ENCODE data around the gene PCDHGA7. TPM values are rescaled to one million over a fixed set of nuclear protein-coding genes. Genes with fewer than 3 reads are reported as not detected.
A peak's percentile ranks its signal among the peaks of the same experiment; 100 is the strongest.
"Not testable (repeated sequence)": the region's sequence is repeated elsewhere in the genome, so short reads cannot be mapped to it uniquely, and the experiment has no call there.

PCDHGA7 gene
- total and polyA plus RNA-seq, 2 donors (not counting 1 experiment from before 2014, with no cell fraction given) = 0.49 to 1.8 TPM

GRCh38 chr5:141343953-141344463, 38.5 kb upstream of the PCDHGA7 start:
- H2AFZ ChIP-seq (ENCODE audit: insufficient read depth, low read depth, low read length, poor library complexity, severe bottlenecking) = no peak overlapping the region
- no peaks in the 10 kb centered on the region for H4K20me1 ChIP-seq (ENCODE audit: control insufficient read depth, insufficient read depth, low read length, poor library complexity, severe bottlenecking)
- peaks cover 56% of the 10 kb centered on the region for H3K27me3 Mint-ChIP-seq
- 42% methylated on average over 26 of the region's 31 CpGs for WGBS (ENCODE audit: insufficient coverage)
- no peak overlapping the region for H3K9ac ChIP-seq (ENCODE audit: low read length)
- H3K4me3 Mint-ChIP-seq = peak overlapping the region; percentile 41
- peaks cover 0 to 5% of the 10 kb centered on the region in 2 donors for H3K4me1 ChIP-seq (ENCODE audit: control insufficient read depth in 2 of 2, insufficient read depth in 2 of 2, low read length in 2 of 2)
- ATAC-seq (ENCODE audit: low read depth) = no peak
- H3K36me3 ChIP-seq (replicated peaks in 1 of 2; ENCODE audit: control extremely low read depth in 1 of 2, control insufficient read depth in 1 of 2, extremely low read depth in 1 of 2, insufficient read depth in 2 of 2, low read length in 1 of 2) = no peaks in the 10 kb centered on the region
- no peak overlapping the region for H3K27ac ChIP-seq (ENCODE audit: low read length in 2 of 2)
- peaks cover 0 to 55% (median 38%) of the 10 kb centered on the region in 3 donors for H3K9me3 ChIP-seq (ENCODE audit: control extremely low read depth in 1 of 3, control insufficient read depth in 2 of 3, insufficient read depth in 1 of 3, low read length in 2 of 3)
- peak; percentile 4 for TF ChIP-seq CTCF (IDR thresholded peaks at IDR 0.05)
- TF ChIP-seq EZH2 (IDR thresholded peaks at IDR 0.05; ENCODE audit: borderline replicate concordance, insufficient read depth, low read depth, low read length, poor library complexity, severe bottlenecking) = no peak
- DNase-seq = no peak
- POLR2A ChIA-PET = no interaction called here
- H3K4me1 Mint-ChIP-seq = no peaks in the 10 kb centered on the region
- no peak overlapping the region for H3K4me3 ChIP-seq (ENCODE audit: control extremely low read depth in 1 of 5, extremely low read depth in 1 of 5, insufficient read depth in 1 of 5, low read depth in 2 of 5, low read length in 4 of 5)
- intact Hi-C loops (cut with micrococcal nuclease) = no loop called here
- no peak overlapping the region for H3K27ac Mint-ChIP-seq
- peaks cover 0 to 54% (median 27%) of the 10 kb centered on the region in 4 experiments for H3K27me3 ChIP-seq (replicated peaks in 1 of 4; ENCODE audit: control extremely low read depth in 1 of 4, control insufficient read depth in 3 of 4, insufficient read depth in 4 of 4, low read length in 3 of 4)
- no peaks in the 10 kb centered on the region for H3K79me2 ChIP-seq (ENCODE audit: control insufficient read depth, insufficient read depth, low read length)
- peaks cover 5% of the 10 kb centered on the region for H3K9me3 Mint-ChIP-seq (ENCODE audit: insufficient read depth)
- CTCF ChIA-PET = interaction anchor here (1.6 to 1.7 kb wide), 2 partner anchors 15 to 24 kb away, joined by 5 read pairs; partner anchors contain the start of genes PCDHGA1 and TAF7
- peak overlapping the region; percentile 5 for H3K4me2 ChIP-seq (replicated peaks; ENCODE audit: low read depth, low read length, poor library complexity, severe bottlenecking)

DNA sequence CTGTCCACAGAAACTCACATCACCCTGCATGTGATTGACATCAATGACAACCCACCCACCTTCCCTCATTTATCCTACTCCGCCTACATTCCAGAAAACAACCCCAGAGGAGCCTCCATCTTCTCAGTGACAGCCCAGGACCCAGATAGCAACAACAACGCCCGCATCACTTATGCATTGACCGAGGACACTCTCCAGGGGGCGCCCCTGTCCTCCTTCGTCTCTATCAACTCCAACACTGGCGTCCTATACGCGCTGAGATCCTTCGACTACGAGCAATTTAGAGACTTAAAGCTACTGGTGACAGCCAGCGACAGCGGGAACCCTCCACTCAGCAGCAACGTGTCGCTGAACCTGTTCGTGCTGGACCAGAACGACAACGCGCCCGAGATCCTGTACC, 37.2 kb upstream of the PCDHGA7 start:
- H3K4me1 Mint-ChIP-seq = peaks cover 3% of the 10 kb centered on the region
- Histone ChIP-seq H3K4me2 (replicated peaks; ENCODE audit: low read depth, low read length, poor library complexity, severe bottlenecking) (no peak overlapping the region), H3K27ac (ENCODE audit: low read length in 2 of 2) (no peak overlapping the region), H3K4me1 (ENCODE audit: control insufficient read depth in 2 of 2, insufficient read depth in 2 of 2, low read length in 2 of 2) (peaks cover 0 to 5% of the 10 kb centered on the region in 2 donors), H3K79me2 (ENCODE audit: control insufficient read depth, insufficient read depth, low read length) (no peaks in the 10 kb centered on the region), H4K20me1 (ENCODE audit: control insufficient read depth, insufficient read depth, low read length, poor library complexity, severe bottlenecking) (no peaks in the 10 kb centered on the region), H2AFZ (ENCODE audit: insufficient read depth, low read depth, low read length, poor library complexity, severe bottlenecking) (no peak overlapping the region), H3K27me3 (replicated peaks in 1 of 4; ENCODE audit: control extremely low read depth in 1 of 4, control insufficient read depth in 3 of 4, insufficient read depth in 4 of 4, low read length in 3 of 4) (peaks cover 0 to 51% (median 25%) of the 10 kb centered on the region in 4 experiments), H3K9ac (ENCODE audit: low read length) (no peak overlapping the region), H3K36me3 (replicated peaks in 1 of 2; ENCODE audit: control extremely low read depth in 1 of 2, control insufficient read depth in 1 of 2, extremely low read depth in 1 of 2, insufficient read depth in 2 of 2, low read length in 1 of 2) (no peaks in the 10 kb centered on the region), H3K4me3 (ENCODE audit: control extremely low read depth in 1 of 5, extremely low read depth in 1 of 5, insufficient read depth in 1 of 5, low read depth in 2 of 5, low read length in 4 of 5) (no peak overlapping the region), H3K9me3 (ENCODE audit: control extremely low read depth in 1 of 3, control insufficient read depth in 2 of 3, insufficient read depth in 1 of 3, low read length in 2 of 3) (peaks cover 0 to 50% (median 33%) of the 10 kb centered on the region in 3 donors)
- H3K27ac Mint-ChIP-seq = no peak overlapping the region
- H3K4me3 Mint-ChIP-seq = no peak overlapping the region
- peaks cover 61% of the 10 kb centered on the region for H3K27me3 Mint-ChIP-seq
- TF ChIP-seq EZH2 (IDR thresholded peaks at IDR 0.05; ENCODE audit: borderline replicate concordance, insufficient read depth, low read depth, low read length, poor library complexity, severe bottlenecking) = no peak
- no peak for TF ChIP-seq CTCF (IDR thresholded peaks at IDR 0.05)
- WGBS (ENCODE audit: insufficient coverage) = 47% methylated on average over 16 of the region's 20 CpGs
- ATAC-seq (ENCODE audit: low read depth) = no peak
- peaks cover 5% of the 10 kb centered on the region for H3K9me3 Mint-ChIP-seq (ENCODE audit: insufficient read depth)
- no peak for DNase-seq
- ChIA-PET CTCF (no interaction called here), POLR2A (no interaction called here)
- intact Hi-C loops (cut with micrococcal nuclease) = no loop called here

DNA sequence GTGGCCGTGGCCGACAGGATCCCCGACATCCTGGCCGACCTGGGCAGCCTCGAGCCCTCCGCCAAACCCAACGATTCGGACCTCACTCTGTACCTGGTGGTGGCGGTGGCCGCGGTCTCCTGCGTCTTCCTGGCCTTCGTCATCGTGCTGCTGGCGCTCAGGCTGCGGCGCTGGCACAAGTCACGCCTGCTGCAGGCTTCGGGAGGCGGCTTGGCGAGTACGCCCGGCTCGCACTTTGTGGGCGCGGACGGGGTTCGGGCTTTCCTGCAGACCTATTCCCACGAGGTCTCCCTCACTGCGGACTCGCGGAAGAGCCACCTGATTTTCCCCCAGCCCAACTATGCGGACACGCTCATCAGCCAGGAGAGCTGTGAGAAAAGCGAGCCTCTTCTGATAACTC, 36.5 kb upstream of the PCDHGA7 start:
- H3K4me2 ChIP-seq (replicated peaks; ENCODE audit: low read depth, low read length, poor library complexity, severe bottlenecking); H3K4me3 ChIP-seq (ENCODE audit: control extremely low read depth in 1 of 5, extremely low read depth in 1 of 5, insufficient read depth in 1 of 5, low read depth in 2 of 5, low read length in 4 of 5); CTCF ChIA-PET; intact Hi-C loops (cut with micrococcal nuclease); H3K9ac ChIP-seq (ENCODE audit: low read length); H4K20me1 ChIP-seq (ENCODE audit: control insufficient read depth, insufficient read depth, low read length, poor library complexity, severe bottlenecking); H3K79me2 ChIP-seq (ENCODE audit: control insufficient read depth, insufficient read depth, low read length); POLR2A ChIA-PET; H2AFZ ChIP-seq (ENCODE audit: insufficient read depth, low read depth, low read length, poor library complexity, severe bottlenecking); H3K4me3 Mint-ChIP-seq; H3K4me1 ChIP-seq (ENCODE audit: control insufficient read depth in 2 of 2, insufficient read depth in 2 of 2, low read length in 2 of 2); H3K36me3 ChIP-seq (replicated peaks in 1 of 2; ENCODE audit: control extremely low read depth in 1 of 2, control insufficient read depth in 1 of 2, extremely low read depth in 1 of 2, insufficient read depth in 2 of 2, low read length in 1 of 2); H3K27ac ChIP-seq (ENCODE audit: low read length in 2 of 2); DNase-seq; H3K4me1 Mint-ChIP-seq; H3K9me3 Mint-ChIP-seq (ENCODE audit: insufficient read depth); ATAC-seq (ENCODE audit: low read depth); H3K27ac Mint-ChIP-seq: not testable (repeated sequence)
- H3K27me3 Mint-ChIP-seq = peaks cover 67% of the 10 kb centered on the region
- 31% methylated on average over 7 of the region's 35 CpGs for WGBS (ENCODE audit: insufficient coverage)
- Histone ChIP-seq H3K9me3 (ENCODE audit: control extremely low read depth in 1 of 3, control insufficient read depth in 2 of 3, insufficient read depth in 1 of 3, low read length in 2 of 3) (peaks cover 2 to 49% (median 34%) of the 10 kb centered on the region in 3 donors), H3K27me3 (replicated peaks in 1 of 4; ENCODE audit: control extremely low read depth in 1 of 4, control insufficient read depth in 3 of 4, insufficient read depth in 4 of 4, low read length in 3 of 4) (peaks cover 0 to 55% (median 31%) of the 10 kb centered on the region in 4 experiments)

Data from B cell (primary cell).